Body of pancreas (tissue), 4 donors: ENCODE data around the gene ID2. TPM values are rescaled to one million over a fixed set of nuclear protein-coding genes. Genes with fewer than 3 reads are reported as not detected.
A peak's percentile ranks its signal among the peaks of the same experiment; 100 is the strongest.

Experiments used
- ATAC-seq: fragments of 150-250 bp; one replicate; pipeline ENCODE4 v1.9.1; 2016
- DNase-seq, 4 donors: peaks; one replicate each; pipeline ENCODE4 v3.0.0-alpha.2; 2019
- H3K27ac ChIP-seq, 4 donors: fragments of 200-600 bp; sonication (generic); 1 replicate in 3 of 4; 2 replicates in 1 of 4; pipeline versions ENCODE4 v1.5.1 to v1.6.1; 2016 to 2019; ENCODE audit warnings: mild to moderate bottlenecking in 1 of 4, mixed read lengths in 1 of 4, moderate library complexity in 1 of 4
- H3K27me3 ChIP-seq, 2 donors: fragments of 200-600 bp; sonication (generic); one replicate each; pipeline ENCODE4 v1.6.0; 2016; ENCODE audit warnings: mild to moderate bottlenecking in 1 of 2
- H3K36me3 ChIP-seq, 2 donors: fragments of 200-600 bp; sonication (generic); replicated peaks in 1 of 2; 2 replicates each; pipeline ENCODE4 v1.5.1; 2016; ENCODE audit warnings: low read depth in 2 of 2; ENCODE audit not compliant: insufficient read depth in 1 of 2
- H3K4me1 ChIP-seq: fragments of 200-600 bp; sonication (generic); one replicate; pipeline ENCODE4 v1.6.0; 2016
- H3K4me3 ChIP-seq, 2 donors: fragments of 200-600 bp; sonication (generic); 1 replicate in 1 of 2; 2 replicates in 1 of 2; pipeline ENCODE4 v1.5.1; 2016 to 2019
- H3K9me3 ChIP-seq, 3 donors: fragments of 200-600 bp; sonication (generic); 1 replicate in 2 of 3; 2 replicates in 1 of 3; pipeline ENCODE4 v1.5.1; 2016
- POLR2A ChIP-seq, 3 donors: fragments of 450-650 bp; IDR thresholded peaks; one replicate each; pipeline ENCODE4 v1.6.1; 2016; ENCODE audit warnings: antibody characterized with exemption in 3 of 3, mild to moderate bottlenecking in 2 of 3
- WGBS, 2 donors: methylation state at CpG; one replicate each; pipeline ENCODE4 v1.1.5; 2017; 5-methylcytosine and 5-hydroxymethylcytosine counted together
- intact Hi-C: fragments of 100-400 bp; cut with DNase I; formaldehyde crosslinking; loops from one replicate; pipeline ENCODE4 v1.15.1; 2023
- total RNA-seq, 2 donors: library from RNA; depleted of rRNA; stranded (reverse); fragments of >200 nt; gene quantifications; one replicate each; pipeline ENCODE4 v1.1.0, GENCODE V29; 2016
- TF ChIP-seq, protein P1 (sequence below), 7 experiments: fragments of 450-650 bp in 4 of 7; fragments of 200-600 bp in 3 of 7; sonication (generic) in 3 of 7; IDR thresholded peaks; one replicate each; pipeline ENCODE4 v1.5.1; 2016 to 2019; ENCODE audit warnings: antibody characterized with exemption in 7 of 7

Gene ID2
- total RNA-seq, 2 donors from 2014 or later = 50.3 to 157 TPM

DNA sequence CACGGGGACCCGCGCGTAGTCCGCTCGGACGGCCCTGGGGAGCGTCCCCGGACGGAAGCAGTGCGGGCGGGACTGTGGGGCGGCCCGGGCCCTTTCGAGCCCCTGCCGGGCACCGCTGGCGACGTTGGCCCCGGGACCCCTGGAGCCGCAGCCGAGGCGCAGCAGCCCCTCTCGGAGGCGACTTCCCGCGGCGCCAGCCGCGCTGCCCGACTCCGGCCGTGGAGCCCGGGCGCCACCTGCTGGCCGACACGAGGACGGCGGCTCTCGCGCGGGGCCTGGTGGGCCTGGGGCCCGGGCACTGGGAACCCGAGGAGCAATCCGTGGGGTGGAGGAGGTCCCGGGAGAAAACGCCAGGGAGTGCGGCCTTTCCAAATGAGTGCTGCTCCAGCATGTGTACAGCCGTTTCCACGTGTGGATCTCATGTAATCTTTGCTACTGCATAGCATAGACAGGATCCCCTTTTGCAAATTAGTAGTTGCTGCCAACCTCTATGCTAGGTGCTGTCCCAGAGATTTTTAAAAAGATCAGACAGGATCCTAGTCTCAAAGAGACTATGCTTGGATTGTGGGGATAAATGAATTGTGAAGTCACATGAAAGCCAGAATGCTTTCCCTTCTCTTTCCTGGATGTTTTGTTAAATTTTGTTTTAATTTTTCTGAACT is 4.0 kb downstream of the ID2 start:
- 1% methylated on average over 46 of the region's 50 CpGs; no CpG with 5 or more reads in 1 of the 2 donors for WGBS, 2 donors
- H3K4me3 ChIP-seq = peak overlapping the region in 1 of 2 donors; percentile 11
- peak; percentile 36 for ATAC-seq
- H3K27me3 ChIP-seq = no peaks in the 10 kb centered on the region
- peak; percentile 63 to 79 (median 73) for DNase-seq
- H3K9me3 ChIP-seq = no peaks in the 10 kb centered on the region
- TF ChIP-seq, protein P1, sequence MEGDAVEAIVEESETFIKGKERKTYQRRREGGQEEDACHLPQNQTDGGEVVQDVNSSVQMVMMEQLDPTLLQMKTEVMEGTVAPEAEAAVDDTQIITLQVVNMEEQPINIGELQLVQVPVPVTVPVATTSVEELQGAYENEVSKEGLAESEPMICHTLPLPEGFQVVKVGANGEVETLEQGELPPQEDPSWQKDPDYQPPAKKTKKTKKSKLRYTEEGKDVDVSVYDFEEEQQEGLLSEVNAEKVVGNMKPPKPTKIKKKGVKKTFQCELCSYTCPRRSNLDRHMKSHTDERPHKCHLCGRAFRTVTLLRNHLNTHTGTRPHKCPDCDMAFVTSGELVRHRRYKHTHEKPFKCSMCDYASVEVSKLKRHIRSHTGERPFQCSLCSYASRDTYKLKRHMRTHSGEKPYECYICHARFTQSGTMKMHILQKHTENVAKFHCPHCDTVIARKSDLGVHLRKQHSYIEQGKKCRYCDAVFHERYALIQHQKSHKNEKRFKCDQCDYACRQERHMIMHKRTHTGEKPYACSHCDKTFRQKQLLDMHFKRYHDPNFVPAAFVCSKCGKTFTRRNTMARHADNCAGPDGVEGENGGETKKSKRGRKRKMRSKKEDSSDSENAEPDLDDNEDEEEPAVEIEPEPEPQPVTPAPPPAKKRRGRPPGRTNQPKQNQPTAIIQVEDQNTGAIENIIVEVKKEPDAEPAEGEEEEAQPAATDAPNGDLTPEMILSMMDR (IDR thresholded peaks at IDR 0.05) = peak; percentile 65 to 99 (median 96)
- TF ChIP-seq POLR2A (IDR thresholded peaks at IDR 0.05) = no peak
- H3K27ac ChIP-seq = peak overlapping the region; percentile 60 to 82 (median 80)
- no peaks in the 10 kb centered on the region for H3K36me3 ChIP-seq
- intact Hi-C loops = loop anchor here (5.0 kb wide), 1 partner anchor 1259 kb away; no protein-coding TSS in a partner anchor
- H3K4me1 ChIP-seq = peaks cover 19% of the 10 kb centered on the region

DNA sequence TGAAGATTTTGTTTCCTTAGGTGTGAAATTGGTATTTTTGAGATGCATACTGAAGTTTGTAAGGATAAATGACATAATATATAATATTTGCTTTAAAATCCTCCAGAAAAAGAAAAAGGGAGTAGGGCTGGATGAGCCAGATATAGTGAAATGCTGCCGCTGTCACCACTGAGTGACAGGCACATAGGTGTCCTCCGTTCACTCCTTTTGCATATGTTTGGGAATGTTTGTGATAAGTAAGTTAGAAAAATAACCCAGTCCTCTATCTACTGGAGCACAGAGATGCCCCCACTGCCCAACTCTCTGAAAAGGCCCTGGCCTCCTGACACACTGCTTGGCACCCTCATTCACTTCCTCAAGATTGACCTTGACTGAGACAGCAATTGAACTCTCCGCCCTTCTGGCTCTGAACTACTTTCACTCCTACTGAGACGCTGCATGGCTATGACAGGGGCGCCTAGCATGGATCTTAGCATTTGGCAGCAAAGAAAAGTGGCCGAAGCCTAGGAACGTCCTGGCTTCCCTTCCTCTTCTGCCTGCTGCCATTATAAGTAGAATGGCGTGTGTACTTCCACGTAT is 10.1 kb downstream of the ID2 start:
- Histone ChIP-seq H3K36me3 (no peaks in the 10 kb centered on the region), H3K27ac (no peak overlapping the region), H3K4me1 (peaks cover 8% of the 10 kb centered on the region), H3K4me3 (no peak overlapping the region), H3K27me3 (no peaks in the 10 kb centered on the region), H3K9me3 (no peaks in the 10 kb centered on the region)
- TF ChIP-seq POLR2A (IDR thresholded peaks at IDR 0.05) = no peak
- TF ChIP-seq, protein P1 (IDR thresholded peaks at IDR 0.05) = no peak
- DNase-seq = no peak
- ATAC-seq = no peak
- 83 to 88% methylated on average over 9 of the region's 9 CpGs for WGBS, 2 donors
- intact Hi-C loops = no loop called here

DNA sequence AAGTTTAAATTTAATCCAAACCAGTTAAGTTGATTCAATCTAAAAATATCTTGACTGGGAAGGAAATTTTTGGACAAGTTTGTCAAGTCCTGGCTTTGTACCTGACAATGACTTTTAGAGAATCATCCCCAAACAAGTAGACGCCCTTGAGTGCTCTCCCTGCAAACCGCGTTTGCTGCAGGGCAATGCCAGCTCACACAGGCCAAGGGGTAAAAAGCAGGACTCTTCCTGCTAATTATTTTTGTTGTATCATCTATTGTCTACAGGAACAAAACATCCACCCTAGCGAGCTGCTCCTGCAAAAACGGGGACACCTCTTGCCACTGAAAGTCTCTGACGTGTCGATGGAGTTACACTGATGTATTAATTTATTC is 10.9 kb downstream of the ID2 start:
- Histone ChIP-seq H3K27me3 (no peaks in the 10 kb centered on the region), H3K36me3 (no peaks in the 10 kb centered on the region), H3K4me3 (no peak overlapping the region), H3K27ac (no peak overlapping the region), H3K4me1 (peaks cover 8% of the 10 kb centered on the region), H3K9me3 (no peaks in the 10 kb centered on the region)
- intact Hi-C loops = no loop called here
- 30 to 46% methylated on average over 7 of the region's 7 CpGs for WGBS, 2 donors
- TF ChIP-seq, protein P1 (IDR thresholded peaks at IDR 0.05) = no peak
- no peak for TF ChIP-seq POLR2A (IDR thresholded peaks at IDR 0.05)
- ATAC-seq (no peak), DNase-seq (no peak)

DNA sequence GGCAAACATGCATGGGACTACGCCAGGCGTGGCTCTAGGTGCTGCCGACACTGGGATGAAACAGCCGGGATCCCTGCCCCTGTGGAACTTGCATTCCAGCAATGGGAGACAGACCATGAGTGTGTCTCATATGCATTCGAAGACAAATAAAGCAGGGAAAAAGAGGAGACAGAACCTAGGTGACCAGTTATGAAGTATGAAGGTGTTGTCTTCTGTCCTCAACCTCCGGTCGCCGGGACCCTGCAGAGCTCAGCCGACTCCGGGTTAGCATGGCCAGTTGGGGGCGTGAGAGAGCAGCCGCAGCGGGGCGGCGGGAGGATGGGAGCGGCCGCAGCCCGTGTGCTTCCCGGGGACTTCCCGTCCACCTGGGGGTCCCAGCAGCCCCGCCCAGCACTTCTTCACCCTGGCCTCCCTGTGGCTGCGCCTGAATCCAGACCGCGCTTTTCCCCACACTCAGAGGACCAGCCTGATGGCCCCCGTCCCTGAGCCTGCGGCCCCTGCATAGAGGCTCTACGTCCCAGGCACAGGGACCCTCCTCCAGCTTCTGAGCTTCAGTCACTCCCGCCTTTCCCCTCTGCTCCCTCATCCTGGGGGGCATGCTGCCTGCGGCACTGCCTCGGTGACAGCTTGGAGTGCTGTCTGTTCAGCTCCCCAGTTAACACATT is 11.4 kb downstream of the ID2 start:
- peaks cover 8% of the 10 kb centered on the region for H3K4me1 ChIP-seq
- no peaks in the 10 kb centered on the region for H3K36me3 ChIP-seq
- no peak for TF ChIP-seq POLR2A (IDR thresholded peaks at IDR 0.05)
- TF ChIP-seq, protein P1 (IDR thresholded peaks at IDR 0.05) = peak; percentile 23 to 56 (median 46)
- ATAC-seq (peak; percentile 47), DNase-seq (peak in 3 of 4 donors; percentile 37 to 52 (median 38))
- no peaks in the 10 kb centered on the region for H3K9me3 ChIP-seq
- no peak overlapping the region for H3K4me3 ChIP-seq
- 15 to 27% methylated on average over 15 to 30 of the region's 30 CpGs for WGBS, 2 donors
- H3K27ac ChIP-seq = no peak overlapping the region
- no peaks in the 10 kb centered on the region for H3K27me3 ChIP-seq
- intact Hi-C loops = no loop called here
